Measurements from ENCODE around the gene VTN.
"Not testable (repeated sequence)": the region's sequence is repeated elsewhere in the genome, so short reads cannot be mapped to it uniquely, and the experiment has no call there.

Gene VTN

GRCh38 chr17:28338769-28339212, 31.3 kb downstream of the VTN start:
- DNase-seq: not testable (repeated sequence)

- DNase-seq: no peak
These were observed 31.9 kb downstream of the VTN start for GRCh38 chr17:28338056-28338768.

- peak; percentile 94 for DNase-seq
These were observed 33.9 kb downstream of the VTN start for GRCh38 chr17:28335959-28336871.

- DNase-seq: peak; percentile 100
These were observed 34.7 kb downstream of the VTN start, which contains the start of the genes IFT20 and TNFAIP1 for GRCh38 chr17:28335201-28335958. Gene IFT20 (minus strand): TSS chr17:28335472. CDS start chr17:28331985, 3,487 bp downstream. Gene TNFAIP1 (plus strand): TSS chr17:28335761. CDS start chr17:28339522, 3,761 bp downstream.

GRCh38 chr17:28334666-28335200, 35.4 kb downstream of the VTN start:
- DNase-seq: peak; percentile 74

GRCh38 chr17:28334171-28334570, 35.9 kb downstream of the VTN start:
- no peak for DNase-seq

GRCh38 chr17:28333083-28333746, 36.9 kb downstream of the VTN start:
- no peak for DNase-seq

GRCh38 chr17:28331891-28332420, 38.2 kb downstream of the VTN start:
- no peak for DNase-seq

- no peak for DNase-seq
These were observed 39.4 kb downstream of the VTN start for GRCh38 chr17:28330671-28331070.

- no peak for DNase-seq
These were observed 41.8 kb downstream of the VTN start for GRCh38 chr17:28328325-28328724.

GRCh38 chr17:28327709-28328108, 42.4 kb downstream of the VTN start:
- DNase-seq: peak; percentile 29

GRCh38 chr17:28327031-28327607, 43.0 kb downstream of the VTN start:
- no peak for DNase-seq

GRCh38 chr17:28326114-28326513, 44.0 kb downstream of the VTN start:
- no peak for DNase-seq

GRCh38 chr17:28325211-28325610, 44.9 kb downstream of the VTN start:
- DNase-seq: peak; percentile 68

GRCh38 chr17:28324781-28325180, 45.3 kb downstream of the VTN start:
- no peak for DNase-seq

- DNase-seq: peak; percentile 33
These were observed 45.8 kb downstream of the VTN start for GRCh38 chr17:28324267-28324745.

GRCh38 chr17:28320215-28321061, 49.7 kb downstream of the VTN start:
- peak; percentile 22 for DNase-seq

GRCh38 chr17:28319598-28319935, 50.5 kb downstream of the VTN start:
- no peak for DNase-seq

- DNase-seq: peak; percentile 100
These were observed 51.1 kb downstream of the VTN start, which contains the start of gene TMEM97 for GRCh38 chr17:28318759-28319597. Gene TMEM97 (plus strand): TSS chr17:28319200. CDS start chr17:28319240, 40 bp downstream.
